Body of pancreas (tissue), 4 donors: ENCODE measurements around the gene ARID1B. TPM values are rescaled to one million over a fixed set of nuclear protein-coding genes. Genes with fewer than 3 reads are reported as not detected.
"Not testable (repeated sequence)": the region's sequence is repeated elsewhere in the genome, so short reads cannot be mapped to it uniquely, and the experiment has no call there.

ENCODE experiments used
- ATAC-seq: fragments of 150-250 bp; one replicate; pipeline ENCODE4 v1.9.1; 2016
- DNase-seq, 4 donors: peaks; one replicate each; pipeline ENCODE4 v3.0.0-alpha.2; 2019
- H3K27ac ChIP-seq, 4 donors: fragments of 200-600 bp; sonication (generic); 1 replicate in 3 of 4; 2 replicates in 1 of 4; pipeline versions ENCODE4 v1.5.1 to v1.6.1; 2016 to 2019; ENCODE audit warnings: mild to moderate bottlenecking in 1 of 4, mixed read lengths in 1 of 4, moderate library complexity in 1 of 4
- H3K27me3 ChIP-seq, 2 donors: fragments of 200-600 bp; sonication (generic); one replicate each; pipeline ENCODE4 v1.6.0; 2016; ENCODE audit warnings: mild to moderate bottlenecking in 1 of 2
- H3K36me3 ChIP-seq, 2 donors: fragments of 200-600 bp; sonication (generic); replicated peaks in 1 of 2; 2 replicates each; pipeline ENCODE4 v1.5.1; 2016; ENCODE audit warnings: low read depth in 2 of 2; ENCODE audit not compliant: insufficient read depth in 1 of 2
- H3K4me1 ChIP-seq: fragments of 200-600 bp; sonication (generic); one replicate; pipeline ENCODE4 v1.6.0; 2016
- H3K4me3 ChIP-seq, 2 donors: fragments of 200-600 bp; sonication (generic); 1 replicate in 1 of 2; 2 replicates in 1 of 2; pipeline ENCODE4 v1.5.1; 2016 to 2019
- H3K9me3 ChIP-seq, 3 donors: fragments of 200-600 bp; sonication (generic); 1 replicate in 2 of 3; 2 replicates in 1 of 3; pipeline ENCODE4 v1.5.1; 2016
- POLR2A ChIP-seq, 3 donors: fragments of 450-650 bp; IDR thresholded peaks; one replicate each; pipeline ENCODE4 v1.6.1; 2016; ENCODE audit warnings: antibody characterized with exemption in 3 of 3, mild to moderate bottlenecking in 2 of 3
- WGBS, 2 donors: methylation state at CpG; one replicate each; pipeline ENCODE4 v1.1.5; 2017; 5-methylcytosine and 5-hydroxymethylcytosine counted together
- intact Hi-C: fragments of 100-400 bp; cut with DNase I; formaldehyde crosslinking; loops from one replicate; pipeline ENCODE4 v1.15.1; 2023
- total RNA-seq, 2 donors: library from RNA; depleted of rRNA; stranded (reverse); fragments of >200 nt; gene quantifications; one replicate each; pipeline ENCODE4 v1.1.0, GENCODE V29; 2016
- TF ChIP-seq, protein P1 (sequence below), 7 experiments: fragments of 450-650 bp in 4 of 7; fragments of 200-600 bp in 3 of 7; sonication (generic) in 3 of 7; IDR thresholded peaks; one replicate each; pipeline ENCODE4 v1.5.1; 2016 to 2019; ENCODE audit warnings: antibody characterized with exemption in 7 of 7

Gene ARID1B
- total RNA-seq, 2 donors from 2014 or later = 71.5 to 85.1 TPM

DNA sequence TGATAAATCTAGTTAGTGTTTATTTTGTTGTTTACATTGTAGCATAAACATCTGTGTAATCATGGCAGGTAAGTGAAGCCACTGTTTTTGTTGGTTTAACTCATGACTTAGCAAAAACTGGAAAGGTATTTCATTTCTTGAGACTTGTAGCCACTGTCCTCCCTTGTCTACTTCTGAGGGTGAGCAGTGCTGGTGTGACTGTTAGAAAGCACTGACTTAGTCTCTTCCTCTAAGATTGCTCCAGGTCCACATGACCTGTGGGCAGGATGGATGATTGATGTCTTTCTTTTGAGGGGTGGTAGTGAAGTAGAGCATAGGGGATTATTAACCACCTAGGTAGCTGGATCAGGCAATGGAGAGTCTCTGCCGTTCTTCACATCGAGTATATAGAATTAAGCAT, 203.8 kb downstream of the ARID1B start:
- Histone ChIP-seq H3K9me3 (no peaks in the 10 kb centered on the region), H3K4me1 (peaks cover 36% of the 10 kb centered on the region), H3K4me3 (no peak overlapping the region), H3K36me3 (no peaks in the 10 kb centered on the region), H3K27ac (no peak overlapping the region), H3K27me3 (no peaks in the 10 kb centered on the region)
- DNase-seq (no peak), ATAC-seq (no peak)
- WGBS, 2 donors = 86 to 87% methylated on average over 2 of the region's 2 CpGs
- TF ChIP-seq, protein P1, sequence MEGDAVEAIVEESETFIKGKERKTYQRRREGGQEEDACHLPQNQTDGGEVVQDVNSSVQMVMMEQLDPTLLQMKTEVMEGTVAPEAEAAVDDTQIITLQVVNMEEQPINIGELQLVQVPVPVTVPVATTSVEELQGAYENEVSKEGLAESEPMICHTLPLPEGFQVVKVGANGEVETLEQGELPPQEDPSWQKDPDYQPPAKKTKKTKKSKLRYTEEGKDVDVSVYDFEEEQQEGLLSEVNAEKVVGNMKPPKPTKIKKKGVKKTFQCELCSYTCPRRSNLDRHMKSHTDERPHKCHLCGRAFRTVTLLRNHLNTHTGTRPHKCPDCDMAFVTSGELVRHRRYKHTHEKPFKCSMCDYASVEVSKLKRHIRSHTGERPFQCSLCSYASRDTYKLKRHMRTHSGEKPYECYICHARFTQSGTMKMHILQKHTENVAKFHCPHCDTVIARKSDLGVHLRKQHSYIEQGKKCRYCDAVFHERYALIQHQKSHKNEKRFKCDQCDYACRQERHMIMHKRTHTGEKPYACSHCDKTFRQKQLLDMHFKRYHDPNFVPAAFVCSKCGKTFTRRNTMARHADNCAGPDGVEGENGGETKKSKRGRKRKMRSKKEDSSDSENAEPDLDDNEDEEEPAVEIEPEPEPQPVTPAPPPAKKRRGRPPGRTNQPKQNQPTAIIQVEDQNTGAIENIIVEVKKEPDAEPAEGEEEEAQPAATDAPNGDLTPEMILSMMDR (IDR thresholded peaks at IDR 0.05) = no peak
- TF ChIP-seq POLR2A (IDR thresholded peaks at IDR 0.05) = no peak
- intact Hi-C loops = no loop called here

DNA sequence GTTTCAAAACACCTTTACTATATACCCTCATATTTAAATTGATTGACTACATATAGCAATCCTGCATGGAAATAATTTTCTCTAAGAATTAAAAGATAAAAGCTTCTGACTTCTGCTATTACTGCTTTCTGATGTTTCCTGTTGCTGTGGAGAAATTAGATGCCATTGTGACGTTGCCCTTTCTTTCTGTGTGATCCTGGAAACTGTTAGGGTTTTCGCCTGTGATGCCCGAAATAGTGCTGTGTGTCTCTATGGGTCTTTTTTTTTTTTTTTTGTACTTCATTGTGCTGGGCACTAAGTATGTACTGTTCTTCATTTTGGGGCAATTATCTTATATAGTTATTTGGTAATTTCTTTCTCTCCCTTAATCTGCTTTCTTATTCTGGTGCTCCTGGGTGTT, 205.0 kb downstream of the ARID1B start:
- TF ChIP-seq, protein P1 (IDR thresholded peaks at IDR 0.05) = no peak
- TF ChIP-seq POLR2A (IDR thresholded peaks at IDR 0.05) = no peak
- H3K4me1 ChIP-seq = peaks cover 30% of the 10 kb centered on the region
- intact Hi-C loops = no loop called here

DNA sequence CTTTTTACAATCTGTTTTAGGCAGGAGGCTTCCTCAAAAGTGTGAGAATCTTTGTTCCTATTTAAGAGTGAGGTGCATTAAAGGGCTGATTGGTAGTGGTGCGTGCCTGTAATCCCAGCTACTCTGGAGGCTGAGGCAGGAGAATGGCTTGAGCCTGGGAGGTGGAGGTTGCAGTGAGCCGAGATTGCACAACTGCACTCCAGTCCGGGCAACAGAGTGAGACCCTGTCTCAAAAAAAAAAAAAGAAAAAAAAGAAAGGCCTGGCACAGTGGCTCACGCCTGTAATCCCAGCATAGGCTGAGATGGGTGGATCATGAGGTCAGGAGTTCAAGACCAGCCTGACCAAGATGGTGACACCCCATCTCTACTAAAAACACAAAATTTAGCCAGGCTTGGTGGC, 205.7 kb downstream of the ARID1B start:
- ATAC-seq, H3K4me3 ChIP-seq, H3K9me3 ChIP-seq, H3K27ac ChIP-seq, H3K36me3 ChIP-seq, intact Hi-C loops, DNase-seq, H3K27me3 ChIP-seq: not testable (repeated sequence)
- H3K4me1 ChIP-seq = peaks cover 23% of the 10 kb centered on the region
- WGBS, 2 donors = 91 to 93% methylated on average over 4 of the region's 4 CpGs

More for the DNA sequence above, 205.0 kb downstream of the ARID1B start:
- no peaks in the 10 kb centered on the region for H3K27me3 ChIP-seq
- WGBS, 2 donors = 85 to 88% methylated on average over 3 of the region's 3 CpGs
- H3K36me3 ChIP-seq = no peaks in the 10 kb centered on the region
- H3K9me3 ChIP-seq = no peaks in the 10 kb centered on the region
- ATAC-seq = no peak
- H3K27ac ChIP-seq = no peak overlapping the region
- no peak for DNase-seq
- H3K4me3 ChIP-seq = no peak overlapping the region

DNA sequence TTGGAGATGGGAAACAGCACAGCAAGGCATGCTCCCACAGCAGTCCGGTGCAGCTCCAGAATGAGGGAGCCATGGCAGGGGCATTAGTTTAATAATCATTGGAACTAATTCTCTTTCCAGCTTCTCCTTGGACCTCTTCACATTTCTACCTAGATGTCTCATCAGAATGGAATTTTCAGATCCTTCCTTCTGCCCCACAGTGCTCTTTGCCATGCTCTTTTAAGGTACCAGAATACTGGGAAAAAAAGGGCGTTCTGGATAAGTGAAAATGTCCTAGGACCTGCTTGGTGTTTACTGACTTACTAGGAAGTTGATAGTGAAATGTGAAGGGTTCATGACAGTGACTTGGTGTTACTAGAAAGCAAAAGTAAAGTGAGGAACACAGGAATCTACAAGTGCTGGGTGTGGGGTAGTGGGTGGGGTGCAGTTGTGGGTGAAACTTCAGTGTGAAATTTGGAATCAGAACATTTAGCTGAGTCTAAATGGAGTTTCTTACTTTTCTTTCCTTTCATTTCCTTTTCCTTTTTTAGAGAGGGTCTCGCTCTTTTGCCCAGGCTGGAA, 207.1 kb downstream of the ARID1B start:
- peaks cover 25% of the 10 kb centered on the region for H3K4me1 ChIP-seq
- H3K27me3 ChIP-seq = no peaks in the 10 kb centered on the region
- no peak overlapping the region for H3K27ac ChIP-seq
- H3K9me3 ChIP-seq = no peaks in the 10 kb centered on the region
- intact Hi-C loops = no loop called here
- no peak overlapping the region for H3K4me3 ChIP-seq
- 82 to 89% methylated on average over 3 of the region's 3 CpGs for WGBS, 2 donors
- no peak for TF ChIP-seq POLR2A (IDR thresholded peaks at IDR 0.05)
- TF ChIP-seq, protein P1 (IDR thresholded peaks at IDR 0.05) = no peak
- DNase-seq (no peak), ATAC-seq (no peak)
- no peaks in the 10 kb centered on the region for H3K36me3 ChIP-seq

DNA sequence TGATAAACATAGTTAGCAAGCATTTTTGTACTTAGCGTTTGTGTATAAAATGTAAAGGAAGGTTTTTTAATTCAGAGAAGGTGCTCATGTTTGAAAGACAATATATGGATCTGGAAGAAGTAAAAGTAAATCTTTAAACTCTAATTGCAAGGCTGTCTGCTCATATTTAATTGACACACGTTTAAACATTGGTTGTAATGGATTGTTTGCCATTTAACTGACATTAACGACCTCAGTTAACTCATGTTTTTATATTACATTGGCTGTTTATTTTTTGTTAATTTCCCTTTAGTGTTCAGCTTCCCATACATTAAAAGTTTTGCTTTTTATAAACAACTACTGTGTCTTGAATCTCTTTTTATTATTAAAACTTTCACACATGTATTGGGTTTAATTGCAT, 208.1 kb downstream of the ARID1B start:
- Histone ChIP-seq H3K4me1 (peaks cover 25% of the 10 kb centered on the region), H3K36me3 (no peaks in the 10 kb centered on the region), H3K9me3 (no peaks in the 10 kb centered on the region), H3K27ac (no peak overlapping the region), H3K4me3 (no peak overlapping the region), H3K27me3 (no peaks in the 10 kb centered on the region)
- intact Hi-C loops = no loop called here
- ATAC-seq (no peak), DNase-seq (no peak)
- WGBS, 2 donors = 46 to 53% methylated on average over 3 of the region's 3 CpGs
- TF ChIP-seq POLR2A (IDR thresholded peaks at IDR 0.05) = no peak
